Skeletal muscle tissue (tissue), 4 donors: Measurements from ENCODE around the gene FCMR. TPM values are rescaled to one million over a fixed set of nuclear protein-coding genes. Genes with fewer than 3 reads are reported as not detected.
"Not testable (repeated sequence)": the region's sequence is repeated elsewhere in the genome, so short reads cannot be mapped to it uniquely, and the experiment has no call there.

Experiments
- H3K27ac ChIP-seq: one replicate; pipeline ENCODE4 v1.7.0; 2013; ENCODE audit warnings: mild to moderate bottlenecking, low read depth, low read length, inconsistent platforms
- H3K27me3 ChIP-seq, 3 donors: one replicate each; pipeline ENCODE4 v1.7.0; 2013; ENCODE audit warnings: low read length in 3 of 3; ENCODE audit not compliant: control insufficient read depth in 3 of 3, insufficient read depth in 3 of 3
- H3K36me3 ChIP-seq, 3 donors: one replicate each; pipeline ENCODE4 v1.7.0; 2013; ENCODE audit warnings: low read length in 3 of 3; ENCODE audit not compliant: control insufficient read depth in 3 of 3, insufficient read depth in 3 of 3
- H3K4me1 ChIP-seq, 3 donors: one replicate each; pipeline ENCODE4 v1.7.0; 2013; ENCODE audit warnings: low read length in 3 of 3, mild to moderate bottlenecking in 3 of 3; ENCODE audit not compliant: control insufficient read depth in 3 of 3, insufficient read depth in 3 of 3
- H3K4me3 ChIP-seq, 3 donors: one replicate each; pipeline ENCODE4 v1.7.0; 2013; ENCODE audit warnings: low read length in 3 of 3
- H3K9ac ChIP-seq, 3 donors: one replicate each; pipeline ENCODE4 v1.7.0; 2013; ENCODE audit warnings: low read length in 3 of 3, mild to moderate bottlenecking in 3 of 3, moderate library complexity in 2 of 3, low read depth in 1 of 3
- H3K9me3 ChIP-seq, 3 donors: one replicate each; pipeline ENCODE4 v1.7.0; 2013; ENCODE audit warnings: low read length in 3 of 3; ENCODE audit not compliant: control insufficient read depth in 3 of 3
- total RNA-seq: library from RNA; depleted of rRNA; stranded (reverse); fragments of >200 nt; gene quantifications from one replicate; pipeline ENCODE4 v1.2.3, GENCODE V29; 2014
- donor health status: Osteomylitis.

FCMR gene
- total RNA-seq, 1 donor from 2014 or later = 0.52 TPM

GRCh38 chr1:206925106-206925736 lies 3.5 kb upstream of the FCMR start:
- Histone ChIP-seq H3K4me3 (no peak overlapping the region), H3K27ac (no peak overlapping the region)

GRCh38 chr1:206924592-206925105 lies 2.9 kb upstream of the FCMR start:
- H3K9ac ChIP-seq = no peak overlapping the region
- no peaks in the 10 kb centered on the region for H3K9me3 ChIP-seq
- no peak overlapping the region for H3K4me3 ChIP-seq
- H3K27ac ChIP-seq = no peak overlapping the region
- peaks cover 0 to 16% (median 6%) of the 10 kb centered on the region in 3 donors for H3K4me1 ChIP-seq
- peaks cover 0 to 3% (median 0%) of the 10 kb centered on the region in 3 donors for H3K27me3 ChIP-seq
- H3K36me3 ChIP-seq = no peaks in the 10 kb centered on the region

More at GRCh38 chr1:206925106-206925736, 3.5 kb upstream of the FCMR start:
- H3K27me3 ChIP-seq = peaks cover 0 to 3% (median 0%) of the 10 kb centered on the region in 3 donors
- H3K36me3 ChIP-seq = no peaks in the 10 kb centered on the region
- peaks cover 0 to 16% (median 6%) of the 10 kb centered on the region in 3 donors for H3K4me1 ChIP-seq
- no peak overlapping the region for H3K9ac ChIP-seq
- no peaks in the 10 kb centered on the region for H3K9me3 ChIP-seq

- H3K9me3 ChIP-seq = not testable (repeated sequence)
Observed at GRCh38 chr1:206923961-206924557, 2.3 kb upstream of the FCMR start.

GRCh38 chr1:206923009-206923960 lies 1.5 kb upstream of the FCMR start:
- H3K27ac ChIP-seq = peak overlapping the region; percentile 21

More at GRCh38 chr1:206923961-206924557, 2.3 kb upstream of the FCMR start:
- not testable (repeated sequence) for H3K4me3 ChIP-seq, H3K27ac ChIP-seq, H3K9ac ChIP-seq, H3K36me3 ChIP-seq, H3K27me3 ChIP-seq
- H3K4me1 ChIP-seq = peaks cover 0 to 16% (median 6%) of the 10 kb centered on the region in 3 donors

GRCh38 chr1:206922524-206922923 lies 783 bp upstream of the FCMR start:
- H3K27me3 ChIP-seq = peaks cover 0 to 3% (median 0%) of the 10 kb centered on the region in 3 donors
- H3K4me1 ChIP-seq = peaks cover 0 to 16% (median 6%) of the 10 kb centered on the region in 3 donors
- peak overlapping the region in 1 of 3 donors; percentile 27 for H3K9ac ChIP-seq
- H3K36me3 ChIP-seq = no peaks in the 10 kb centered on the region
- no peaks in the 10 kb centered on the region for H3K9me3 ChIP-seq
- peak overlapping the region; percentile 21 for H3K27ac ChIP-seq
- no peak overlapping the region for H3K4me3 ChIP-seq

More at GRCh38 chr1:206923009-206923960, 1.5 kb upstream of the FCMR start:
- Histone ChIP-seq H3K9me3 (no peaks in the 10 kb centered on the region), H3K36me3 (no peaks in the 10 kb centered on the region), H3K4me1 (peaks cover 0 to 16% (median 6%) of the 10 kb centered on the region in 3 donors), H3K4me3 (no peak overlapping the region), H3K27me3 (peaks cover 0 to 3% (median 0%) of the 10 kb centered on the region in 3 donors), H3K9ac (peak overlapping the region in 1 of 3 donors; percentile 27)

- Histone ChIP-seq H3K27me3 (peaks cover 4% of the 10 kb centered on the region in 3 donors), H3K36me3 (no peaks in the 10 kb centered on the region), H3K9ac (no peak overlapping the region), H3K4me1 (peaks cover 0 to 4% (median under 1%) of the 10 kb centered on the region in 3 donors), H3K4me3 (no peak overlapping the region), H3K9me3 (no peaks in the 10 kb centered on the region), H3K27ac (no peak overlapping the region)
Observed at GRCh38 chr1:206918076-206918475, 3.7 kb downstream of the FCMR start.

GRCh38 chr1:206916000-206916709 lies 5.6 kb downstream of the FCMR start:
- no peaks in the 10 kb centered on the region for H3K36me3 ChIP-seq
- H3K9ac ChIP-seq = no peak overlapping the region
- H3K9me3 ChIP-seq = no peaks in the 10 kb centered on the region
- H3K27me3 ChIP-seq = peaks cover 4 to 9% (median 4%) of the 10 kb centered on the region in 3 donors
- H3K4me3 ChIP-seq = no peak overlapping the region
- H3K27ac ChIP-seq = no peak overlapping the region
- peaks cover 0 to 9% (median 0%) of the 10 kb centered on the region in 3 donors for H3K4me1 ChIP-seq

- Histone ChIP-seq H3K27me3 (peaks cover 4 to 9% (median 4%) of the 10 kb centered on the region in 3 donors), H3K4me1 (peaks cover under 1 to 10% (median under 1%) of the 10 kb centered on the region in 3 donors), H3K9me3 (no peaks in the 10 kb centered on the region), H3K9ac (no peak overlapping the region), H3K27ac (no peak overlapping the region), H3K36me3 (no peaks in the 10 kb centered on the region), H3K4me3 (no peak overlapping the region)
Observed at GRCh38 chr1:206915030-206915735, 6.6 kb downstream of the FCMR start.
